Esophagus squamous epithelium (tissue), 4 donors: ENCODE data around the gene FNDC3B.

Source experiments
- POLR2A ChIP-seq, 4 donors: fragments of 450-650 bp; IDR thresholded peaks; one replicate each; pipeline ENCODE4 v1.6.1; 2017; ENCODE audit warnings: antibody characterized with exemption in 4 of 4, mild to moderate bottlenecking in 4 of 4, moderate library complexity in 3 of 4
- TF ChIP-seq, protein P1 (sequence below), 6 experiments: fragments of 450-650 bp in 4 of 6; fragments of 200-600 bp in 2 of 6; sonication (generic) in 2 of 6; IDR thresholded peaks; one replicate each; pipeline ENCODE4 v1.5.1; 2016 to 2019; ENCODE audit warnings: antibody characterized with exemption in 6 of 6, mild to moderate bottlenecking in 4 of 6, moderate library complexity in 4 of 6

DNA sequence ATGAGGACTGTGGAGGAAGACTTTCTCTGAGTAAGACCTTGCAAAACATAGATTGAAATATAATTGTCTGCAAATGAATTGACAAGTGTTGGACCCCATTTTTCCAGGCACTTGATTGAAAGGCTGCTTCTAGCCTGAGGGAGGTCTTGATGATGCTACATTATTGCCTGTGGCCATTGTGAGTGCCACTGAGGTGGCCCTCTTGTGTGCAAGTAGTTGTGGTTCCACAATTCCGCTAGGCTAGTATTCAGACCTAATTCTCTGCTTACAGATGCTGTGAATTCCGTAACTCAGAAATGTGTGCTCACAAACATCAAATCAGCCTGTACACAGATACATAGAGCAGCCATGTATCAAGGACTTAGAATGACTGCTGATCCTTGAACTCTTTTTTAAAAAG is 34.7 kb downstream of the FNDC3B start:
- TF ChIP-seq, protein P1, sequence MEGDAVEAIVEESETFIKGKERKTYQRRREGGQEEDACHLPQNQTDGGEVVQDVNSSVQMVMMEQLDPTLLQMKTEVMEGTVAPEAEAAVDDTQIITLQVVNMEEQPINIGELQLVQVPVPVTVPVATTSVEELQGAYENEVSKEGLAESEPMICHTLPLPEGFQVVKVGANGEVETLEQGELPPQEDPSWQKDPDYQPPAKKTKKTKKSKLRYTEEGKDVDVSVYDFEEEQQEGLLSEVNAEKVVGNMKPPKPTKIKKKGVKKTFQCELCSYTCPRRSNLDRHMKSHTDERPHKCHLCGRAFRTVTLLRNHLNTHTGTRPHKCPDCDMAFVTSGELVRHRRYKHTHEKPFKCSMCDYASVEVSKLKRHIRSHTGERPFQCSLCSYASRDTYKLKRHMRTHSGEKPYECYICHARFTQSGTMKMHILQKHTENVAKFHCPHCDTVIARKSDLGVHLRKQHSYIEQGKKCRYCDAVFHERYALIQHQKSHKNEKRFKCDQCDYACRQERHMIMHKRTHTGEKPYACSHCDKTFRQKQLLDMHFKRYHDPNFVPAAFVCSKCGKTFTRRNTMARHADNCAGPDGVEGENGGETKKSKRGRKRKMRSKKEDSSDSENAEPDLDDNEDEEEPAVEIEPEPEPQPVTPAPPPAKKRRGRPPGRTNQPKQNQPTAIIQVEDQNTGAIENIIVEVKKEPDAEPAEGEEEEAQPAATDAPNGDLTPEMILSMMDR (IDR thresholded peaks at IDR 0.05): no peak
- no peak for TF ChIP-seq POLR2A (IDR thresholded peaks at IDR 0.05)
